GM12891 (cell line): Measurements from ENCODE around the gene PSMC6. TPM values are rescaled to one million over a fixed set of nuclear protein-coding genes. Genes with fewer than 3 reads are reported as not detected.

Source experiments
- DNase-seq: peaks from one replicate; pipeline ENCODE4 v3.0.0; 2011; ENCODE audit warnings: low spot score; ENCODE audit not compliant: insufficient read length
- FAIRE-seq: peaks from 2 replicates; lab custom pipeline; 2011; peaks lifted over from hg19 to GRCh38; lab: Jason Lieb, UNC
- PAX5 ChIP-seq: IDR thresholded peaks from 2 replicates; pipeline ENCODE4 v1.6.1; 2011; ENCODE audit warnings: low read length, moderate library complexity, mild to moderate bottlenecking; ENCODE audit not compliant: insufficient read depth, severe bottlenecking
- POLR2A ChIP-seq: IDR thresholded peaks from 2 replicates; pipeline ENCODE4 v1.6.1; 2011; ENCODE audit warnings: low read depth, low read length, control low read depth
- POLR2AphosphoS5 ChIP-seq: IDR thresholded peaks from 2 replicates; pipeline ENCODE4 v1.6.1; 2011; ENCODE audit warnings: low read depth, low read length, control low read depth
- POU2F2 ChIP-seq: IDR thresholded peaks from 2 replicates; pipeline ENCODE4 v1.6.1; 2011; ENCODE audit warnings: low read depth, mild to moderate bottlenecking, control low read depth, low read length, moderate library complexity
- SPI1 ChIP-seq: IDR thresholded peaks from 2 replicates; pipeline ENCODE4 v1.6.1; 2011; ENCODE audit warnings: low read depth, low read length, control low read depth
- TAF1 ChIP-seq: IDR thresholded peaks from 2 replicates; pipeline ENCODE4 v1.6.1; 2011; ENCODE audit warnings: low read depth, low read length, control low read depth
- polyA plus RNA-seq: library from polyadenylated mRNA; unstranded; fragments of >200 nt; gene quantifications from one replicate; pipeline ENCODE4 v1.2.1, GENCODE V29; 2012; ENCODE audit warnings: low read depth, missing spikeins, inconsistent platforms; ENCODE audit not compliant: missing spikeins

PSMC6 gene
- 57.4 TPM for polyA plus RNA-seq

GRCh38 chr14:52706724-52707706 lies at the start of gene PSMC6:
TSS of gene PSMC6 (plus strand) at chr14:52707200. CDS start at chr14:52707220, 20 bp downstream.
- TF ChIP-seq POU2F2 (0 out of 2 replicates have a peak, but pooled peaks have one; percentile 45), PAX5 (no peak), POLR2A (peak; percentile 84), POLR2AphosphoS5 (peak; percentile 87), TAF1 (peak; percentile 88)
- DNase-seq (peak; percentile 69), FAIRE-seq (peak; percentile 95)

DNA sequence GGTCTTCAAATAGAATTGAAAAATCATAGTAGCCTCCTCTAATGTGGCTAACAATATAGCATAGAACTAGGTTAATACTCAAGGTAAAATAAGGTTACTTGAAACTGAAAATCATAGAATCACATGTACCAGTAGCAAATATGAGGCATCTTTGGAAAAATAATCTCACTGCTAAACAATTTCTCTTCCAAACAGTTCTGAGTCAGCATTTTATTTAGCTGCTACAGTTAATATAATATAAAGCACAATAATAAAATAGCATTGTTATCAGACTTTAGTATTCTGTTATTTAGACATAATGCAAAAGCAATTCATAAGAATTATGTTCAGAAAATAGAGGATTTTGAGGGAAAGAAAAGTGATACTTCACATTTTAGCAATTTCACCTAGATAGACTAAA lies 46.7 kb upstream of the PSMC6 start:
- no peak for TF ChIP-seq POLR2AphosphoS5
- no peak for TF ChIP-seq TAF1
- no peak for TF ChIP-seq POU2F2
- TF ChIP-seq SPI1: no peak
- no peak for TF ChIP-seq PAX5
- TF ChIP-seq POLR2A: no peak
- DNase-seq (no peak), FAIRE-seq (no peak)

DNA sequence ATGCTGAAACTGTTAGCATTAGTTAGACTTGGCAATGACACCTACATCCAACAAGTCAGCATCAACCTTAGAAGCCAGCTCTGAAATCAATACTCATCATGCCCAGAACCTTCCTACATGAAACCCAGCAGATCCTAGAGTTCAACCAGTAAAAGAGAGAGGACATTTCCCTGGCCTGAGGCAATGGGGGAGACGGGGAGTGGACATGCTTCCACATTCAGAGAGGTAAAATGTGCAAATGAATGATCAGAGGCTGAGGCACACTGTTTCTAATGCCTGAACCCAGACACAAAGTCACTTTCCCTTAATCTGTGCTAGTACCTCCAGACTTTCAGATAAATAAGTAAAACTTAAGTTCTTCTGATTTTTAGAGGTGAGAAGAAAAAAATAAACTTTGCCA lies 46.2 kb upstream of the PSMC6 start:
- TF ChIP-seq SPI1: no peak
- TF ChIP-seq POLR2A: no peak
- TF ChIP-seq POLR2AphosphoS5: no peak
- no peak for TF ChIP-seq TAF1
- no peak for TF ChIP-seq PAX5
- no peak for TF ChIP-seq POU2F2
- DNase-seq (no peak), FAIRE-seq (peak; percentile 23)

GRCh38 chr14:52661314-52661713 lies 45.7 kb upstream of the PSMC6 start:
- FAIRE-seq (no peak), DNase-seq (no peak)
- TF ChIP-seq POU2F2: no peak
- no peak for TF ChIP-seq PAX5
- no peak for TF ChIP-seq TAF1
- TF ChIP-seq SPI1: no peak
- no peak for TF ChIP-seq POLR2A
- no peak for TF ChIP-seq POLR2AphosphoS5

DNA sequence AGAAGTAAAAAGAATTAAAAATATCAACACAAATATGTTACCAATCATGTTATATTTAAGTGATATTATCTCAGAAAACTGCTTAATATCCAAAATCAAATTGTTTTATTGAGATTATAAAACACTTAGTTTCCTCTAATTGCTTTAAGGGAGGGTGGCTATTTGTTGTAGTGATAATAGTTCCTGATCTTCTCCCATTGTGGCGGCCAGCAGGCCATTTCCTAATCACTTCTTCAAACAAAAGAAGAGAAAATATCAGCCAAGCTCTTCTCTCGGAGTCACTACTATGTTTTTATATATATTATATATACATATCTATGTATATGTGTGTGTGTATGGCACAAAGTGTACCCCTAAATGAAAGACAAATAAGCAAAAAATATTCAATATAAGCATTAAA lies 43.1 kb upstream of the PSMC6 start:
- DNase-seq: no peak
- TF ChIP-seq PAX5 (no peak), SPI1 (no peak), POLR2A (no peak), POU2F2 (no peak), POLR2AphosphoS5 (no peak), TAF1 (no peak)
- FAIRE-seq: no peak

DNA sequence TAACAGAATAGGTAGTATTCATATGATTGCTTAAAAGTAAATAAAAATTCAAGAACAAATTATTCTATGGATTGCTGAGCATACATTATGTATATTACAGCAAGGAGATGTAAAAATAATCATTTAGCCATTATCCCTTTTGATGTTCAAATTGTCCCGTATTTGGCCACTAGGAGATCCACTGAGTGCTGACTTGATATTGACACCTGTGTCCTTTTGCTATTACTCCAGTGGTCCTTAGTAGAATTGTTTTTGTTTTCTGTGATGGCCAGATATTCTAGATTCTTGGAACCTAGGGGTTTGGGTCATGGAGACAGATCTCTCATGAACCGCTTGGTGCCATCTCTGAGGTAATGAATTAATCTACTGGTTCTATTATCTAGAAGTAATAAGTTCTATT lies 28.4 kb upstream of the PSMC6 start:
- FAIRE-seq: no peak
- no peak for DNase-seq
- TF ChIP-seq TAF1 (no peak), PAX5 (no peak), POLR2AphosphoS5 (no peak), SPI1 (no peak), POU2F2 (no peak), POLR2A (no peak)

DNA sequence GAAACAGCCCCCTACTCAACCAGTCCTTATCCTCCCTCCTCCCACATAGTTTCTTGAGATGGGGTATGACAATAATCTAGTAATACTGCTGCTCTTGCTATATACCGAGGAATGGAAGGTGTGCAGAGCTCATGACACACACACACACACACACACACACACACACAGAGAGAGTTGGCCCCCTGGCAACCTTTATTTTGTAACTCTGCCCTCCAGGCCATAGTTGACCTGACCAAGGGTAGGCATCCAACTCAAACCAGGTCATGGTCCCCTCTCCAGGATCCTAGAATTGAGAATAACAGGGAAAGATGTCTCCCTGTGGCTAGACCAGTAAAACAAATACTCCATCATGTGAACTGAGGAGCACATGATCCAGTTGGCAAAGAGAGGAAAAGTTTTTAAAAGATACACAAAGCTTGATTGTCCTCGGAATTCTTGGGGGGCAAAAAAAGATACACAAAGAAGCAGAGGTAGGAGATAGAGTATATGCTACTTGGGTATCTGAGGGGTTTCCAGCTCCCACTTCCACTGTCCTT lies 22.9 kb upstream of the PSMC6 start:
- no peak for TF ChIP-seq SPI1
- no peak for TF ChIP-seq PAX5
- no peak for TF ChIP-seq TAF1
- TF ChIP-seq POLR2A: no peak
- TF ChIP-seq POU2F2: no peak
- TF ChIP-seq POLR2AphosphoS5: no peak
- FAIRE-seq (no peak), DNase-seq (no peak)

DNA sequence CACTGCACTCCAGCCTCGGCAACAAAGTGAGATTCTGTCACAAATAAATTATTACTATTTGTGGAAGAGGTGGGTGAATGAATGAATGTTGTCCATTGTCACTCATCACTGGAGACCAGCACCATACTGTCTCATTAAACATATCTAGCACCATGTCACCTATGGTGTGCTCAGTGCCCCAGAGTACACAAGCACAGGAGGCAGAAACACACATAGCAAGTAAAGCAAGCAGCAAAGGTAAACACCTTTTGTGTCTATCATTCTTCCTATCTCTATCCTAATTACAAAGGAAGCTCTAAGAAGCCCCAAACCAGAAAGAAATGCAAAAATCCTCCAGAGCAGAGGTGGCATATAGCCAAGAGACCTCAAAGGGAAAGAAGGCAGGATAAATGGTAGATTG lies 20.8 kb upstream of the PSMC6 start:
- FAIRE-seq (no peak), DNase-seq (no peak)
- no peak for TF ChIP-seq SPI1
- TF ChIP-seq PAX5: no peak
- TF ChIP-seq POLR2A: no peak
- TF ChIP-seq POU2F2: no peak
- no peak for TF ChIP-seq TAF1
- no peak for TF ChIP-seq POLR2AphosphoS5

- TF ChIP-seq SPI1: no peak
- TF ChIP-seq POLR2AphosphoS5: no peak
- no peak for TF ChIP-seq TAF1
- no peak for TF ChIP-seq POU2F2
- no peak for TF ChIP-seq POLR2A
- no peak for TF ChIP-seq PAX5
- FAIRE-seq (no peak), DNase-seq (no peak)
These were observed 15.8 kb upstream of the PSMC6 start for GRCh38 chr14:52690983-52691760.
